Kidney epithelial cell (primary cell): ENCODE results near the gene APLP2. TPM values are rescaled to one million over a fixed set of nuclear protein-coding genes. Genes with fewer than 3 reads are reported as not detected.

Source experiments
- DNase-seq: peaks from one replicate; pipeline ENCODE4 v3.0.0-alpha.2; 2010; ENCODE audit warnings: low read depth
- H3K27me3 ChIP-seq: 2 replicates; pipeline ENCODE4 v1.6.0; 2011; ENCODE audit warnings: low read length; ENCODE audit not compliant: control insufficient read depth, insufficient read depth
- H3K36me3 ChIP-seq: 2 replicates; pipeline ENCODE4 v1.5.1; 2011; ENCODE audit warnings: low read length; ENCODE audit not compliant: control insufficient read depth, insufficient read depth
- H3K4me3 ChIP-seq: 2 replicates; pipeline ENCODE4 v1.5.1; 2011; ENCODE audit warnings: low read depth, mild to moderate bottlenecking, control low read depth, low read length
- total RNA-seq: library from RNA; depleted of rRNA; stranded (reverse); fragments of >200 nt; gene quantifications from 2 replicates; pipeline ENCODE4 v1.2.3, GENCODE V29; 2015
- TF ChIP-seq, protein P1 (sequence below): IDR thresholded peaks from 2 replicates; pipeline ENCODE4 v1.5.1; 2011; ENCODE audit warnings: mild to moderate bottlenecking, moderate library complexity, low read length, control low read depth, inconsistent platforms; ENCODE audit not compliant: insufficient read depth, poor library complexity, severe bottlenecking

Gene APLP2
- total RNA-seq, 1 donor from 2014 or later: 586 TPM

DNA sequence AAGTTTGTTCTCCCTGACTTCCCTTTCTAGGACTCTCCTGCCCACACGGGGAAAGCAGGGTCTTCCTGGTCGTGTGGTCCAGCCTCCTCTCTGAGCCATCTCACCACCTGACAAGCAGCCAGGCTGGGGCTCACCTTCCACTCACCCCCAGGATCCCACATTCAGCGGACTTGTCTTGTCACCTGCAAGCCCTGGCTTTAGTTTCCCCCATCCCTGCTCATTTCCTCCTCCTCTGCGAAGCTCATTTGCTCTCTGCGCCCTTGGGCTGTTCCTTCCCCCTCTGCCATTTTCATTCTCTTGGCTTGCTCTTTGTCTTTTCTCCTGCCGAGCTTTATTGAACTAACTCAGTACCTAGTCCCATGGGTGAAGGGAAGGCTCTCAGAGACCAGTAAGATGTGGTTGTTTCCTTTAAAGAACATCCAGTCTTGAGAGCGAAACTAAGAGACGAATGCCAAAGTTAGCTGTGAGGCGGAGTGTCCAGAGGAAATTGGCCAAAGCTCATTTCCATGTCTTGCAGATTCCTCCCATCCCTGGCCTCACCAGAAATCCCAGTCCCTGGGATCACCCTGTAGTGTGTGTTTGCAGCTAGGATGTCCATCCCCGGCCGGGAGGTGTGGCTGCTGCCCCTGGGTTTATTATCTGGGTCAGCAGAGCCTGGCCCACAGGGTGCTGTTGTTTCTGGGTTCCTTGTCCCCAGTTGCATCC is 91.9 kb downstream of the APLP2 start:
- H3K4me3 ChIP-seq: no peak overlapping the region

DNA sequence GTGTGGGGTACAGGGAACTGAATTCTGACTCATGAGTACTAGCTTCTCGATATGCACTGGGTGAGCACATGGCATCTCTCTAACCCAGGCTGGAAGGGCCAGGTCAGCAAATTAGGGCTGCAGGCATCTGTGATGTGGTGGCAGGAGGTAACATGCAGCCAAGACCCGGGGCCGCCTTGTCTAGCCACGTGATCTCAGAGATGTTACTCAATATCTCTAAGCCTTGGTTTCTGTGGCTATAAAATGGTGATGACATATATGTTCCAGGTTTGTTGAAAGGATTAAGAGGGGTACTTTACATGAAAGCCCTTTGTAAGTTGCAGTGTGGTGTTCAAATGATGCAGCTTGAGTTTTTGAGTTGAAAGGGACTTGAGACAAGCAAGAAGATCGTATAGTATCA is 93.0 kb downstream of the APLP2 start:
- TF ChIP-seq, protein P1, sequence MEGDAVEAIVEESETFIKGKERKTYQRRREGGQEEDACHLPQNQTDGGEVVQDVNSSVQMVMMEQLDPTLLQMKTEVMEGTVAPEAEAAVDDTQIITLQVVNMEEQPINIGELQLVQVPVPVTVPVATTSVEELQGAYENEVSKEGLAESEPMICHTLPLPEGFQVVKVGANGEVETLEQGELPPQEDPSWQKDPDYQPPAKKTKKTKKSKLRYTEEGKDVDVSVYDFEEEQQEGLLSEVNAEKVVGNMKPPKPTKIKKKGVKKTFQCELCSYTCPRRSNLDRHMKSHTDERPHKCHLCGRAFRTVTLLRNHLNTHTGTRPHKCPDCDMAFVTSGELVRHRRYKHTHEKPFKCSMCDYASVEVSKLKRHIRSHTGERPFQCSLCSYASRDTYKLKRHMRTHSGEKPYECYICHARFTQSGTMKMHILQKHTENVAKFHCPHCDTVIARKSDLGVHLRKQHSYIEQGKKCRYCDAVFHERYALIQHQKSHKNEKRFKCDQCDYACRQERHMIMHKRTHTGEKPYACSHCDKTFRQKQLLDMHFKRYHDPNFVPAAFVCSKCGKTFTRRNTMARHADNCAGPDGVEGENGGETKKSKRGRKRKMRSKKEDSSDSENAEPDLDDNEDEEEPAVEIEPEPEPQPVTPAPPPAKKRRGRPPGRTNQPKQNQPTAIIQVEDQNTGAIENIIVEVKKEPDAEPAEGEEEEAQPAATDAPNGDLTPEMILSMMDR: no peak
- H3K36me3 ChIP-seq: no peaks in the 10 kb centered on the region
- DNase-seq: no peak
- H3K27me3 ChIP-seq: peaks cover 31% of the 10 kb centered on the region
- no peak overlapping the region for H3K4me3 ChIP-seq

More for the DNA sequence above, 91.9 kb downstream of the APLP2 start:
- Histone ChIP-seq H3K36me3 (no peaks in the 10 kb centered on the region), H3K27me3 (peaks cover 31% of the 10 kb centered on the region)
- DNase-seq: no peak
- TF ChIP-seq, protein P1: no peak

DNA sequence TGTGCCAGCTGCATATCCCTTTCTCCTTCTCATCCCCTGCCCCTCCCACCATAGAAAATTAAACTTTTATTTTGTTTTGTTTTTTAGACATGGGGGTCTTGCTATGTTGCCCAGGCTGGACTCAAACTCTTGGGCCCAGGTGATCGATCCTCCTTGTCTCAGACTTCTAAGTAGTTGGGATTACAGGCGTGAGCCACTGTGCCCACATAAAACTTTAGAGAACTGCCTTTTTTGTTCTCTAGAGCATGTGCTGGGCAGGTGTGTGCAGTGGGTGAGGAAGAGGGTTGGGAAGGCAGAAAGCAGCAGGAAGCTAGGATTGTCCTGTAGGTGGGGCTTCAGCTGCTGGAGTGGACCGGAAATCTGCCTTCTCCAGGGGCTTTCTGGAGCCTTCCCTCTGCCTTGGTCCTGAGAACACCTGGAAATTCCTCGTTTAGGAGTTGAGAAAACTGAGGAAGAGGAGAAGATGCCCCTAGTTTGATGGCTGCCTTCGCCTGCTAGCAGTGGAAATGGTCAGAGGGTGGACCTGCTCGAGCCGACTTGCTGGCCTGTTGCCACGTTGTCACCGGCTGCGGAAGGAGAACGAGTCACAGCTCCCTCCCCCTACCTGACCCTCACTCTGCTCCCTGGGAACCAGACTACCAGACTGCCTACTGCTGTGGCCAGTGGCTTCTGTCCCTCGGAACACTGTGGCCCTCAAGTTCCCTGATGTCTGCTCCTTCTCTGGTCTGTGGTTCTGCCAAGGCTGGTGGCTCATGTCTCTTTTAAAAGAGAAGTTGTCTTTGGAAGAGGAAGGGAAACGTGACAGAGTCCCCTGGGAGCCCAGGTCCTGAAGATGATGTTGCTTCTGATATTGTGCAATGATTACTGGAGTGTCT is 93.9 kb downstream of the APLP2 start:
- TF ChIP-seq, protein P1: peak; percentile 15
- Histone ChIP-seq H3K36me3 (no peaks in the 10 kb centered on the region), H3K27me3 (peaks cover 31% of the 10 kb centered on the region), H3K4me3 (no peak overlapping the region)
- no peak for DNase-seq

DNA sequence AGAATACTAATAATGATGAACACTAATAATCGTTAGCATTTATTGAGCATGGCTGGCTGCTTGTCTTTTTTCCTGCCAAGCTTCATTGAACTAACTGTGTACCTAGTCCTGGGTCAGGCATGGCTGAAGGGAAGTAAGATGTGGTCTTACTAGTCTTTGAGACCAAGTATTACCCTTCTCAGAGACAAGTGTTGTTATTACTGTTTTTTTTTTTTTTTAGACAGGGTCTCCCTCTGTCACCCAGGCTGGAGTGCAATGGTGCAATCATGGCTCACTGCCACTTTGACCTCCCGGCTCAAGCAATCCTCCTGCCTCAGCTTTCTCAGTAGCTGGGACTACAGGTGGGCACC is 94.5 kb downstream of the APLP2 start:
- Histone ChIP-seq H3K27me3 (peaks cover 26% of the 10 kb centered on the region), H3K36me3 (no peaks in the 10 kb centered on the region), H3K4me3 (no peak overlapping the region)
- DNase-seq: no peak
- TF ChIP-seq, protein P1: no peak

DNA sequence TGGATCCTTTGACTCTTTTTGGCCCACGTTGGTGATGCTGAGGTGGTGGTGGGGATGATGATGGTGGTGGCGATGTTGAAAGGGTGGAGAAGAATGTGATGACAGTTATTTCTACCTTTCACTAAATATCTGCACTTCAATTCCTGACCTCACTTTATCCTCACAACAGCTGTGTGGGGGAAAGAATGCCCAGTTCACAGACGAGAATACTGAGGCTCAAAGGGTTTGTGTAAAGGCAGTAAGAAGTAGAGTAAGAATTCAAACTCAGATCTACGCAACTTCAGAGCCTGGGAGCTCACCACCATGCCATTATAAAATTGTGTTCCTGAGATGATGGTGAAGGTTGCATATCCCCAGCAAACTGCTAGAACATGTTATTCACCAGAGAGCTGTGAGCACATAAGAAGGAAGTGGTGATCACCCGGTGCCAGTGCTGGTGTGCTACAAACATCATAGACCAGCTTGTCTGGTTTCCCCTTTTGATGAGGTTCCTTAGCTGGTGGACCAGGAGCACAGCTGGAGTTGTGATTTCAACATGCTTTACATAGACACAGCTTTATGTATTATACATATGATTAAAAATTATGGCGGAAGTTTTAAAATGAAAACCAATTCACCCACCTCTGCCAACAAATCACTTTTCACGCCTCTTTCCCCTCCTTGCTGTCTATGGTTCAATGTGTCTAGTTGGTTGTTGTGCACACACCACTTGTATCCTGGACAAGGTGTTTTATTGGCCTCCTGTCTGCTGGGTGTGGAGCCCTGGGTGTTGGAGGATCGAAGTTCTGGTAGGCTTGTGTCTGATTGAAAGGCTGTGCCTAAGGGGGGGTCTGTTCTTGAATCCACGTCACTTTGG is 96.1 kb downstream of the APLP2 start:
- Histone ChIP-seq H3K4me3 (no peak overlapping the region), H3K27me3 (peaks cover 10% of the 10 kb centered on the region), H3K36me3 (no peaks in the 10 kb centered on the region)
- DNase-seq: no peak
- TF ChIP-seq, protein P1: no peak
